Measurements from ENCODE around the gene AMN1. TPM values are rescaled to one million over a fixed set of nuclear protein-coding genes. Genes with fewer than 3 reads are reported as not detected.
"Not testable (repeated sequence)": the region's sequence is repeated elsewhere in the genome, so short reads cannot be mapped to it uniquely, and the experiment has no call there.

The AMN1 gene
- total RNA-seq, 1 experiment from 2014 or later = 1.6 TPM

DNA sequence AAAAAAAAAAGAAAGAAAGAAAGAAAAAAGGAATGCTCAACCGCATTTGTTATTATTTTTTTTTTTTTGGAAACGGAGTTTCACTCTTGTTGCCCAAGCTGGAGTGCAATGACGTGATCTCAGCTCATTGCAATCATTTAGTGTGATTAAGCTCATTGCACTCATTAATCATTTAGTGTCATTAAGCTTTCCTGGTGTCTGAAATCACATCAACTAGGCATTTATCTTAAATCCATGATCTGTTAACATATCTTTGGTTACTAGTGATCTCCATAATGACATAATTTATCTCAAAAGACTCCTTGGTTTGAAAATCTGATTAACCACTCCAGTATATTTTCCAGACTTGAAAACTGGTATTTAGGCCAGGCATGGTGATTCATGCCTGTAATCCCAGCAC, 43.0 kb downstream of the AMN1 start:
- Histone ChIP-seq H3K36me3 (ENCODE audit: insufficient read depth, low read length) (no peaks in the 10 kb centered on the region), H3K9me3 (ENCODE audit: low read length) (no peaks in the 10 kb centered on the region), H3K4me2 (ENCODE audit: low read depth, low read length, poor library complexity, severe bottlenecking) (no peak overlapping the region), H2AFZ (ENCODE audit: low read length) (no peak overlapping the region), H3K9me2 (replicated peaks; ENCODE audit: insufficient read depth, low read length) (no peaks in the 10 kb centered on the region), H3K27me3 (ENCODE audit: low read length) (no peaks in the 10 kb centered on the region), H3K4me3 (ENCODE audit: low read length) (no peak overlapping the region), H3K27ac (ENCODE audit: low read length) (no peak overlapping the region), H3K79me2 (ENCODE audit: low read length) (no peaks in the 10 kb centered on the region), H4K20me1 (ENCODE audit: insufficient read depth, low read depth, low read length) (no peaks in the 10 kb centered on the region), H3K9ac (ENCODE audit: low read length) (no peak overlapping the region), H3K4me1 (ENCODE audit: low read length) (peaks cover 15% of the 10 kb centered on the region)
- DNase-seq = no peak

GRCh38 chr12:31682136-31682962, 46.5 kb downstream of the AMN1 start:
- H4K20me1 ChIP-seq (ENCODE audit: insufficient read depth, low read depth, low read length) = no peaks in the 10 kb centered on the region
- no peaks in the 10 kb centered on the region for H3K9me3 ChIP-seq (ENCODE audit: low read length)
- H3K4me2 ChIP-seq (ENCODE audit: low read depth, low read length, poor library complexity, severe bottlenecking) = no peak overlapping the region
- no peak overlapping the region for H3K9ac ChIP-seq (ENCODE audit: low read length)
- H3K4me3 ChIP-seq (ENCODE audit: low read length) = no peak overlapping the region
- no peaks in the 10 kb centered on the region for H3K79me2 ChIP-seq (ENCODE audit: low read length)
- H3K36me3 ChIP-seq (ENCODE audit: insufficient read depth, low read length) = no peaks in the 10 kb centered on the region
- no peaks in the 10 kb centered on the region for H3K9me2 ChIP-seq (replicated peaks; ENCODE audit: insufficient read depth, low read length)
- H3K4me1 ChIP-seq (ENCODE audit: low read length) = peaks cover 14% of the 10 kb centered on the region
- H3K27me3 ChIP-seq (ENCODE audit: low read length) = no peaks in the 10 kb centered on the region
- peak; percentile 89 for DNase-seq
- no peak overlapping the region for H2AFZ ChIP-seq (ENCODE audit: low read length)
- no peak overlapping the region for H3K27ac ChIP-seq (ENCODE audit: low read length)

GRCh38 chr12:31672521-31672920, 56.3 kb downstream of the AMN1 start:
- no peaks in the 10 kb centered on the region for H3K36me3 ChIP-seq (ENCODE audit: insufficient read depth, low read length)

DNA sequence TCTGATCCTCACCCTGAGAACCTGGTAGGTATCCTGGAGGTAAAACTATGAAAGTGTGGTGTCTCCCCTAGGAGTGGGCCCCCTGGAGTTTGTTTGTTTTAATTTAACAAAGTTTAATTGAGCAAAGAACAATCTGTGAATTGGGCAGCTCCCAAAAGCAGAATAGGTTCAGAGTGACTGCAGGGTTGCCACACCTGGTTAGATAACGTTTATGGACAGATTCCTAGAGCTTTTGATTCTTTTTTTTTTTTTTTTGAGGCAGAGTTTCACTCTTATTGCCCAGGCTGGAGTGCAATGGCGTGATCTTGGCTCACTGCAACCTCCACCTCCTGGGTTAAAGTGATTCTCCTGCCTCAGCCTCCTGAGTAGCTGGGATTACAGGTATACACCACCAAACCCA, 59.2 kb downstream of the AMN1 start:
- not testable (repeated sequence) for H3K4me1 ChIP-seq (ENCODE audit: low read length); DNase-seq; H3K4me3 ChIP-seq (ENCODE audit: low read length); H3K27me3 ChIP-seq (ENCODE audit: low read length); H4K20me1 ChIP-seq (ENCODE audit: insufficient read depth, low read depth, low read length); H3K79me2 ChIP-seq (ENCODE audit: low read length); H3K9ac ChIP-seq (ENCODE audit: low read length); H2AFZ ChIP-seq (ENCODE audit: low read length); H3K9me3 ChIP-seq (ENCODE audit: low read length); H3K9me2 ChIP-seq (replicated peaks; ENCODE audit: insufficient read depth, low read length); H3K4me2 ChIP-seq (ENCODE audit: low read depth, low read length, poor library complexity, severe bottlenecking); H3K27ac ChIP-seq (ENCODE audit: low read length); H3K36me3 ChIP-seq (ENCODE audit: insufficient read depth, low read length)

More at GRCh38 chr12:31672521-31672920, 56.3 kb downstream of the AMN1 start:
- H3K9me2 ChIP-seq (replicated peaks; ENCODE audit: insufficient read depth, low read length) = no peaks in the 10 kb centered on the region
- H3K4me3 ChIP-seq (ENCODE audit: low read length) = no peak overlapping the region
- no peaks in the 10 kb centered on the region for H3K79me2 ChIP-seq (ENCODE audit: low read length)
- H4K20me1 ChIP-seq (ENCODE audit: insufficient read depth, low read depth, low read length) = no peaks in the 10 kb centered on the region
- H3K4me2 ChIP-seq (ENCODE audit: low read depth, low read length, poor library complexity, severe bottlenecking) = no peak overlapping the region
- no peak overlapping the region for H3K27ac ChIP-seq (ENCODE audit: low read length)
- no peak for DNase-seq
- H3K9ac ChIP-seq (ENCODE audit: low read length) = no peak overlapping the region
- no peaks in the 10 kb centered on the region for H3K27me3 ChIP-seq (ENCODE audit: low read length)
- no peak overlapping the region for H2AFZ ChIP-seq (ENCODE audit: low read length)
- H3K9me3 ChIP-seq (ENCODE audit: low read length) = no peaks in the 10 kb centered on the region; the same call in 1 of the 2 replicates
- H3K4me1 ChIP-seq (ENCODE audit: low read length) = no peaks in the 10 kb centered on the region

DNA sequence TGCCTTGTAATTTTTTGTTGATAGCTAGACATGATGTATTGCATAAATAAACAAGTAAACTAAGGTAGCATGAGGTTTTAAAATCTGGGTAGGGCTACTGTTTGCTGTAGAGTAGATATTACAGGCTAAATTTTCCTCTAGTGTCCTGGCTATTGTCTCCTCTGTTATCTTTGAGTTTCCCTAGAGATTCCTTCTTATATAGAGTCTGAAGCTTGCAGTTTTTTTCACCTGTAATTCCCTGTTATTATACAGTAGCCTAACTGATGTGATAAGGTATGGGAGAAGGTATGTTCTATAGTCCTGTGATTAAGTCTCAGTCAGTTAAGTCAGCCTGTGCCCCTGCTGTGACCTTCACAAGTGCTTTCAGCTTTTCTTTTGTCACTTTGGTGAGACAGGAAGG, 59.8 kb downstream of the AMN1 start:
- no peak overlapping the region for H3K4me2 ChIP-seq (ENCODE audit: low read depth, low read length, poor library complexity, severe bottlenecking)
- no peak overlapping the region for H2AFZ ChIP-seq (ENCODE audit: low read length)
- no peak overlapping the region for H3K27ac ChIP-seq (ENCODE audit: low read length)
- no peaks in the 10 kb centered on the region for H3K9me2 ChIP-seq (replicated peaks; ENCODE audit: insufficient read depth, low read length)
- H3K4me1 ChIP-seq (ENCODE audit: low read length) = no peaks in the 10 kb centered on the region
- no peak overlapping the region for H3K9ac ChIP-seq (ENCODE audit: low read length)
- no peaks in the 10 kb centered on the region for H3K79me2 ChIP-seq (ENCODE audit: low read length)
- H3K36me3 ChIP-seq (ENCODE audit: insufficient read depth, low read length) = no peaks in the 10 kb centered on the region
- no peaks in the 10 kb centered on the region for H3K27me3 ChIP-seq (ENCODE audit: low read length)
- H3K4me3 ChIP-seq (ENCODE audit: low read length) = no peak overlapping the region
- H3K9me3 ChIP-seq (ENCODE audit: low read length) = no peaks in the 10 kb centered on the region; the same call in 1 of the 2 replicates
- DNase-seq = no peak
- H4K20me1 ChIP-seq (ENCODE audit: insufficient read depth, low read depth, low read length) = no peaks in the 10 kb centered on the region

DNA sequence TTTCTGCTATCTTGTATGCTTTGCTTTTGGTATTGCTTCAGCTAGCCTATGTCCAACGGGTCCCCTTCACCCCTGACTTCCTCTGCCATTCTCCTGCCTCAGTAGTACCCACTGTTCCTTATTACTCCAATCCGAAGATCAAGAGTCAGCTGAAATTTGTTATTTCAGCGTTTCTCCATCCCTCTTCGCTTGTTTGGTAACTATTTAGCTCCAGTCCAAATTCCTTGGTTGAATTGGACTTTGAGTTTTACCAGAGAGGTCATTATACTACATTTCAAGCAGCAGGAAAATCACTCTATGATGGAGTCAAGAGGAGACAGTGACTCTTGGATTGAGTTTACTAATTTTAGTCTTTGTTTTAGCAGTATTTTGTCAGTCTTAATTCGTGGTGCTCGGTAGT, 64.8 kb downstream of the AMN1 start:
- Histone ChIP-seq H3K79me2 (ENCODE audit: low read length) (no peaks in the 10 kb centered on the region), H3K27ac (ENCODE audit: low read length) (no peak overlapping the region), H3K9ac (ENCODE audit: low read length) (no peak overlapping the region), H3K36me3 (ENCODE audit: insufficient read depth, low read length) (no peaks in the 10 kb centered on the region), H3K4me2 (ENCODE audit: low read depth, low read length, poor library complexity, severe bottlenecking) (no peak overlapping the region), H3K4me3 (ENCODE audit: low read length) (no peak overlapping the region), H3K27me3 (ENCODE audit: low read length) (no peaks in the 10 kb centered on the region), H3K9me2 (replicated peaks; ENCODE audit: insufficient read depth, low read length) (no peaks in the 10 kb centered on the region), H2AFZ (ENCODE audit: low read length) (no peak overlapping the region), H3K4me1 (ENCODE audit: low read length) (peaks cover 6% of the 10 kb centered on the region), H3K9me3 (ENCODE audit: low read length) (no peaks in the 10 kb centered on the region; the same call in 1 of the 2 replicates), H4K20me1 (ENCODE audit: insufficient read depth, low read depth, low read length) (no peaks in the 10 kb centered on the region)
- no peak for DNase-seq

- Histone ChIP-seq H3K36me3 (ENCODE audit: insufficient read depth, low read length) (no peaks in the 10 kb centered on the region), H3K4me2 (ENCODE audit: low read depth, low read length, poor library complexity, severe bottlenecking) (no peak overlapping the region), H3K27me3 (ENCODE audit: low read length) (no peaks in the 10 kb centered on the region)
Measured at GRCh38 chr12:31663576-31663975, 65.2 kb downstream of the AMN1 start.

GRCh38 chr12:31662176-31662849, 66.5 kb downstream of the AMN1 start:
- no peak overlapping the region for H3K4me2 ChIP-seq (ENCODE audit: low read depth, low read length, poor library complexity, severe bottlenecking)

More at GRCh38 chr12:31663576-31663975, 65.2 kb downstream of the AMN1 start:
- Histone ChIP-seq H3K9me2 (replicated peaks; ENCODE audit: insufficient read depth, low read length) (no peaks in the 10 kb centered on the region), H2AFZ (ENCODE audit: low read length) (no peak overlapping the region), H3K79me2 (ENCODE audit: low read length) (no peaks in the 10 kb centered on the region), H3K4me1 (ENCODE audit: low read length) (peaks cover 9% of the 10 kb centered on the region), H3K4me3 (ENCODE audit: low read length) (no peak overlapping the region), H3K9me3 (ENCODE audit: low read length) (no peaks in the 10 kb centered on the region), H3K9ac (ENCODE audit: low read length) (no peak overlapping the region), H4K20me1 (ENCODE audit: insufficient read depth, low read depth, low read length) (no peaks in the 10 kb centered on the region), H3K27ac (ENCODE audit: low read length) (no peak overlapping the region)
- DNase-seq = no peak

More at GRCh38 chr12:31662176-31662849, 66.5 kb downstream of the AMN1 start:
- Histone ChIP-seq H3K9ac (ENCODE audit: low read length) (no peak overlapping the region), H2AFZ (ENCODE audit: low read length) (no peak overlapping the region), H3K27me3 (ENCODE audit: low read length) (no peaks in the 10 kb centered on the region), H3K4me3 (ENCODE audit: low read length) (no peak overlapping the region), H3K4me1 (ENCODE audit: low read length) (peaks cover 12% of the 10 kb centered on the region), H3K9me3 (ENCODE audit: low read length) (no peaks in the 10 kb centered on the region), H3K9me2 (replicated peaks; ENCODE audit: insufficient read depth, low read length) (no peaks in the 10 kb centered on the region), H3K79me2 (ENCODE audit: low read length) (no peaks in the 10 kb centered on the region), H4K20me1 (ENCODE audit: insufficient read depth, low read depth, low read length) (no peaks in the 10 kb centered on the region), H3K27ac (ENCODE audit: low read length) (no peak overlapping the region), H3K36me3 (ENCODE audit: insufficient read depth, low read length) (no peaks in the 10 kb centered on the region)
- no peak for DNase-seq
